SH-SY5Y (cell line): ENCODE measurements around the gene PLCD4.

Experiments used
- GATA2 ChIP-seq: IDR thresholded peaks from 2 replicates; pipeline ENCODE4 v1.6.1; 2011; ENCODE audit warnings: mild to moderate bottlenecking, low read depth, low read length
- GATA3 ChIP-seq: IDR thresholded peaks from 2 replicates; pipeline ENCODE4 v1.6.1; 2011; ENCODE audit warnings: low read depth, mild to moderate bottlenecking, low read length, moderate library complexity

DNA sequence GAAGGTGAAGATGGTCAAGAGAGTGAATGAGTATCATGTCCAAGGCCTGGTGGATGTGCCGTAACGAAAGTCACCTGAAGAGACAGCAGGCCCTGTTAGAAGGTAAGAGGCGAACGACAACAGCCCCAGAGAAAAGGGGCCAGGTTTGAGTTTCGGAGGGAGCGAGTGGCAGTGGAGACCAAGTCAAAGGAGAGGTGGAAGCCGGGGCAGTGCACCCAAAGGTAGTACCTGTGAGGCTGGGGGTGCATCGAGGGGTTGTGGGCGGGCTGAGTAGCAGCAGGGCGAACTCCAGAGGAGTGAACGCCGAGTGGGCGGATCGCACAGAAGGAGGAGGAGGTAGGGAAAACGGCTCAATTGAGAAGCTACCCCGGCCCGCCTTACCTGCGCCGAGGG, 39.9 kb upstream of the PLCD4 start:
- no peak for TF ChIP-seq GATA2
- TF ChIP-seq GATA3 = no peak
